Measurements from ENCODE around the gene ZCCHC2. TPM values are rescaled to one million over a fixed set of nuclear protein-coding genes. Genes with fewer than 3 reads are reported as not detected.
A peak's percentile ranks its signal among the peaks of the same experiment; 100 is the strongest.

The ZCCHC2 gene
- total and polyA plus RNA-seq, 9 of the 15 experiments (the other 6 are each of a cell fraction or from before 2014, with no cell fraction given): 1.0 to 9.2 (median 6.0) TPM

GRCh38 chr18:62522504-62523254 lies at the start of gene ZCCHC2 (continued):
- TF ChIP-seq SETDB1 (IDR thresholded peaks at IDR 0.05; ENCODE audit: low read length): no peak
- TF ChIP-seq RFX5 (IDR thresholded peaks at IDR 0.05; ENCODE audit: low read depth, low read length): peak; percentile 43; the same call in 1 of the 2 replicates
- no peak for TF ChIP-seq OTX1 (CRISPR knock-in tag; IDR thresholded peaks at IDR 0.05)
- TF ChIP-seq SNAPC5 (CRISPR knock-in tag; IDR thresholded peaks at IDR 0.05): no peak
- no peak for TF ChIP-seq CHD4 (IDR thresholded peaks at IDR 0.05; ENCODE audit: insufficient read depth, insufficient replicate concordance, low read depth, low read length, poor library complexity, severe bottlenecking)
- TF ChIP-seq ZBTB40 (IDR thresholded peaks at IDR 0.05): no peak
- TF ChIP-seq ZBTB40 (CRISPR knock-in tag; IDR thresholded peaks at IDR 0.05): no peak
- no peak for TF ChIP-seq ZFP36 (IDR thresholded peaks at IDR 0.05; ENCODE audit: low read depth, low read length, partially characterized antibody)
- no peak for TF ChIP-seq GTF2F1 (IDR thresholded peaks at IDR 0.05; ENCODE audit: low read depth, low read length)
- no peak for TF ChIP-seq ZNF175 (CRISPR knock-in tag; IDR thresholded peaks at IDR 0.05; ENCODE audit: low read depth)
- no peak for TF ChIP-seq U2AF2 (optimal IDR thresholded peaks at IDR 0.05; ENCODE audit: low read depth, low read length)
- TF ChIP-seq CHCHD3 (CRISPR knock-in tag; IDR thresholded peaks at IDR 0.05): no peak
- no peak for TF ChIP-seq ZSCAN32 (CRISPR knock-in tag; IDR thresholded peaks at IDR 0.05)
- no peak for TF ChIP-seq MITF (IDR thresholded peaks at IDR 0.05)
- no peak for TF ChIP-seq TFE3 (CRISPR knock-in tag; IDR thresholded peaks at IDR 0.05)

All from K562 (cell line).